ENCODE measurements around the gene DGAT2.

GRCh38 chr11:75823415-75823814 lies 54.8 kb downstream of the DGAT2 start:
- no peak for TF ChIP-seq CTCF (IDR thresholded peaks at IDR 0.05)
- no peak for TF ChIP-seq POLR2A (IDR thresholded peaks at IDR 0.05)
